Kidney epithelial cell (primary cell): Measurements from ENCODE around the gene DRC3. TPM values are rescaled to one million over a fixed set of nuclear protein-coding genes. Genes with fewer than 3 reads are reported as not detected.

Experiments
- DNase-seq: peaks from one replicate; pipeline ENCODE4 v3.0.0-alpha.2; 2010; ENCODE audit warnings: low read depth
- H3K27me3 ChIP-seq: 2 replicates; pipeline ENCODE4 v1.6.0; 2011; ENCODE audit warnings: low read length; ENCODE audit not compliant: control insufficient read depth, insufficient read depth
- H3K36me3 ChIP-seq: 2 replicates; pipeline ENCODE4 v1.5.1; 2011; ENCODE audit warnings: low read length; ENCODE audit not compliant: control insufficient read depth, insufficient read depth
- H3K4me3 ChIP-seq: 2 replicates; pipeline ENCODE4 v1.5.1; 2011; ENCODE audit warnings: low read depth, mild to moderate bottlenecking, control low read depth, low read length
- CTCF ChIP-seq: IDR thresholded peaks from 2 replicates; pipeline ENCODE4 v1.5.1; 2011; ENCODE audit warnings: mild to moderate bottlenecking, moderate library complexity, low read length, control low read depth, inconsistent platforms; ENCODE audit not compliant: insufficient read depth, poor library complexity, severe bottlenecking
- total RNA-seq: library from RNA; depleted of rRNA; stranded (reverse); fragments of >200 nt; gene quantifications from 2 replicates; pipeline ENCODE4 v1.2.3, GENCODE V29; 2015

Gene DRC3
- total RNA-seq, 1 donor from 2014 or later = 3.9 TPM

DNA sequence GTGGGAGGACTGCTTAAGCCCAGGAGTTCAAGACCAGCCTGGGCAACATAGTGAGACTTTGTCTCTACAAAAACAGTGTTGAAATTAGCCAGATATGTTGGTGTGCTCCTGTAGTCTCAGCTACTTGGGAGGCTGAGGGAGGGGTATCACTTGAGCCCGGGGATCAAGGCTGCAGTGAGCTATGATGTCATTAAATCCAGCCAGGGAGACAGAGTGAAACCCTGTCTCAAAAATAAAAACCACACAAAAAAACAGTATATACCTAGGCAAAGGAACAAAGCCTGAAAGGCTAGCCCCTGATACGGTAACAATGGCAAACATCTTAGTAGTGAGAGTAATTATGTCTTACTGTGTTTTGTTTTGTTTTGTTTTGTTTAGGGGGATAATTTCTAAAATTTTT lies 38.4 kb upstream of the DRC3 start:
- Histone ChIP-seq H3K4me3 (no peak overlapping the region), H3K36me3 (no peaks in the 10 kb centered on the region), H3K27me3 (no peaks in the 10 kb centered on the region)
- no peak for TF ChIP-seq CTCF
- no peak for DNase-seq

DNA sequence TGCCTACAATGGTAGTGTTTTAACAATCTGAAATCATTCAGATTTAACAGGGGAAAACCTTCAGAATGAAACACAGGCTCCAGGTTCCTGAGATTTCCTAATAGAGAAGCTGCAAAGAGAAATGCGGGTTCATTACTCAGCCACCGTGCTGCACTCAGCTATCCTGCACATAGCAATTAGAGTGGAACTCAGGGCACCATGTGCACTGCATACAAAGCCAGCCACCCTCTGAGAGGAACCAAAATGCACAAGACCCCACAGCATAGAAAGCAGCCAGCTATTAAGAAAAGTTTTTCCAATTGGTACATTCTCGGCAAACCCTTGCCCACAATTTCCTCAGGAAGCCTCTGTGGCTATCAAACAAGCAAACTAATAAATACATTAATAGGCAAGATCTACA lies 37.9 kb upstream of the DRC3 start:
- Histone ChIP-seq H3K27me3 (no peaks in the 10 kb centered on the region), H3K36me3 (no peaks in the 10 kb centered on the region), H3K4me3 (no peak overlapping the region)
- no peak for DNase-seq
- no peak for TF ChIP-seq CTCF

DNA sequence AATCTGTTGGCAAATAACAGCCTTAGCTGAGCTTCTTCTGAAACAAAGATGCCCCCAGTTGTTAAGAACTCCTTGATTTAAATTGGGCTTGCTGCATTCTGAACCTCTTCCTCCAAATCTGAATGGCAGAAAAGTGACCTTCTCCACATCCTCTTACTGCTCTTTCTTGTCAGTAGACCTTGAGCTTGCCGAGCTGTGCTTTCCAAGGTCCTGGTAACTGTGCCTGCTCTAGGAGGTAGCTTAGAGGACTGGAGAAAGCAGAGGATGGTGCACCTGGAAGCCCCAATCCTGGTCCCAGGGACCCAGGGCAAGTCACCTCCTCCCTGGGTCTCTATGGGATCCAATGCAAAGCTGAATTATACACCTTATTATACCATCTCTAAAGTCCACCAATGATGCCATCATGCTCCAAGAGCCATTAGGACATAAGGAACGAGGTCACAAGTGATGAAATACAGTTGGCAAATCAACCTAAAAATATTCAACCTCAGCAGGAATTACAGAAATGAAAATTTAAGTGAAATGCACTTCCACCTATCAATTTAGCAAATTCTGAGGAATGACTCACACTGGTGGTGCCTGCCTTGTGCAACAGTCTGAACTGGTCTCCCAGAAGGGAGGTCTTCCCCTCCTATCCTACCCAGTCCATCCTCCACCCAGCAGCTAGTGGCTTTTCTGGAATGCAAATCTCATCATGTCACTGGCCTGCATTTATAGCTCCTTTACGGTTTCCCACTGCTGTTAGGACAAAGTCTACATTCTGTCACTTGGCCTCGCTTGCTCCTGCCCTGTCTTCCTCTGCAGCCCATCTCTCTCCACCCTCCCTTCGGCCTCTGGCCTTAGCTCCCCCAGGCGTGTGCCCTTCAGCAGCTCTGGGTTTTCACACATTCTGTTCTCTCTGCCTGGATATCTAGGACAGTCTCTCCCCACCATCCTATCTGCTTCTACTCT lies 37.1 kb upstream of the DRC3 start:
- Histone ChIP-seq H3K36me3 (no peaks in the 10 kb centered on the region), H3K4me3 (no peak overlapping the region), H3K27me3 (no peaks in the 10 kb centered on the region)
- no peak for TF ChIP-seq CTCF
- peak; percentile 65 for DNase-seq

DNA sequence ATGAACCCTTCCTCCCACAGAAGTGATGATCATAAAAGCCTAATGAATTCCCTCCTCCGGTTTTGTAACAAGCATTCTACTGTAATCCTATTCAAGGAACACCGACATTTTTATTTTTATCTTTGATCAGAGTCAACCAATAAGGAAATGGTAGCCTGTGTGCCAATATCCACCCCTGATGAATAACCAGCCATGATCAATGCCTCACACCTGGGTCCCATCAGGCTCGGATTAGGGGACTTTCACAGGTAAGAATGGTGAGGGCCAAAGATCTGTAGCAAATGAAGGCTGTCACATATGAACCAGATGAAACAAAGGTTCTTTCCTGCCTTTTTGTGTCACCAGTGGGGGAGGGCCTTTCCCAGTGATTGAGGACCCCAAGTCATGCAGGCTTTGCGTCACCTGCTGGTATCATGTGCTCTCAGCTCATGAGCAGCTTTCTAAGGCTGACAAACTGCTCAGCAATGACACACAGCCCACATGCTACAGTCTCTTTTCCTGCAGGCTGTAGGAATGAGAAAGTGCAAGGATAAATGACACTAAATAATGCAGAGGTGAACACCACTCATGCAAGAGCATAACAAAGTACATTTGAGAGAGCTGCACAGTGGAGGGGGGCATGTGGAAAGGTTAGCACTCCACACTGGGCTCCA lies 35.3 kb upstream of the DRC3 start:
- no peaks in the 10 kb centered on the region for H3K27me3 ChIP-seq
- no peak for DNase-seq
- no peaks in the 10 kb centered on the region for H3K36me3 ChIP-seq
- TF ChIP-seq CTCF = no peak
- no peak overlapping the region for H3K4me3 ChIP-seq

GRCh38 chr17:17937958-17938357 lies 34.7 kb upstream of the DRC3 start:
- Histone ChIP-seq H3K27me3 (no peaks in the 10 kb centered on the region), H3K4me3 (no peak overlapping the region), H3K36me3 (no peaks in the 10 kb centered on the region)
- DNase-seq = no peak
- TF ChIP-seq CTCF = no peak
